ENCODE results near the gene ABI2. TPM values are rescaled to one million over a fixed set of nuclear protein-coding genes. Genes with fewer than 3 reads are reported as not detected.

ABI2 gene
- total RNA-seq, 1 donor from 2014 or later, result 4.7 TPM

GRCh38 chr2:203346612-203347011 lies 18.4 kb downstream of the ABI2 start:
- DNase-seq (ENCODE audit: low read depth) (no peak), FAIRE-seq (no peak)
- H3K36me3 ChIP-seq (ENCODE audit: control insufficient read depth, insufficient read depth, low read length), result no peaks in the 10 kb centered on the region
- H3K27me3 ChIP-seq (ENCODE audit: control insufficient read depth, insufficient read depth, low read length), result no peaks in the 10 kb centered on the region
- TF ChIP-seq, protein P1, sequence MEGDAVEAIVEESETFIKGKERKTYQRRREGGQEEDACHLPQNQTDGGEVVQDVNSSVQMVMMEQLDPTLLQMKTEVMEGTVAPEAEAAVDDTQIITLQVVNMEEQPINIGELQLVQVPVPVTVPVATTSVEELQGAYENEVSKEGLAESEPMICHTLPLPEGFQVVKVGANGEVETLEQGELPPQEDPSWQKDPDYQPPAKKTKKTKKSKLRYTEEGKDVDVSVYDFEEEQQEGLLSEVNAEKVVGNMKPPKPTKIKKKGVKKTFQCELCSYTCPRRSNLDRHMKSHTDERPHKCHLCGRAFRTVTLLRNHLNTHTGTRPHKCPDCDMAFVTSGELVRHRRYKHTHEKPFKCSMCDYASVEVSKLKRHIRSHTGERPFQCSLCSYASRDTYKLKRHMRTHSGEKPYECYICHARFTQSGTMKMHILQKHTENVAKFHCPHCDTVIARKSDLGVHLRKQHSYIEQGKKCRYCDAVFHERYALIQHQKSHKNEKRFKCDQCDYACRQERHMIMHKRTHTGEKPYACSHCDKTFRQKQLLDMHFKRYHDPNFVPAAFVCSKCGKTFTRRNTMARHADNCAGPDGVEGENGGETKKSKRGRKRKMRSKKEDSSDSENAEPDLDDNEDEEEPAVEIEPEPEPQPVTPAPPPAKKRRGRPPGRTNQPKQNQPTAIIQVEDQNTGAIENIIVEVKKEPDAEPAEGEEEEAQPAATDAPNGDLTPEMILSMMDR (IDR thresholded peaks at IDR 0.05; ENCODE audit: insufficient read depth, low read length, severe bottlenecking), result no peak
- no peak overlapping the region for H3K4me3 ChIP-seq (ENCODE audit: low read depth, low read length)

GRCh38 chr2:203347375-203347774 lies 19.2 kb downstream of the ABI2 start:
- Histone ChIP-seq H3K4me3 (ENCODE audit: low read depth, low read length) (no peak overlapping the region), H3K36me3 (ENCODE audit: control insufficient read depth, insufficient read depth, low read length) (no peaks in the 10 kb centered on the region), H3K27me3 (ENCODE audit: control insufficient read depth, insufficient read depth, low read length) (no peaks in the 10 kb centered on the region)
- no peak for FAIRE-seq
- no peak for DNase-seq (ENCODE audit: low read depth)
- TF ChIP-seq, protein P1 (IDR thresholded peaks at IDR 0.05; ENCODE audit: insufficient read depth, low read length, severe bottlenecking), result no peak

DNA sequence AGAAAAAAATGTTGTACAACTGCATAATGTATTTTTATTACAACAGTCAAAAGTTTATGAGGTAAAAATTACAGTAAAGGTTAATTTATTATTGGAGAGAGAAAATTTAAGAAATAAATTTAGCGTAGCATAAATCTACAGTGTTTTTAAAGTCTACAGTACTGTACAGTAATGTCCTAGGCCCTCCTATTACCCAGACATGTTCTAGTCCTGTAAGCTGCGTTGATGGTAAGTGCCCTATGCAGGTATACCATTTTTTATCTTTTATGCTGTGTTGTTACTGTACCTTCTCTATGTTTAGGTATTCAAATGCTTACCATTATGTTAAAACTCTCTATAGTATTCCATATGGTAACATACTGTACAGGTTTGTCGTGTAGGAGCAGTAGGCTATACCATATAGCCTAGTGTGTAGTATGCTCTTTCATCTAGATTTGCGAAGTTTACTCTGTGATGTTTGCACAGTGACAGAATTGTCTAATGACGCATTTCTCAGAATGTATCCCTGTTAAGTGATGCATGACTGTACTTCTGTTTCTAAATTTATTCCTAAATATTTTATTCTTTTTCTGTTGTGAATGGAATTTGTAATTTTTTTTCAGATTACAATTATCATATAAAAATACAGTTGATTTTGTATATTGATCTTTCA lies 24.5 kb downstream of the ABI2 start:
- TF ChIP-seq, protein P1 (IDR thresholded peaks at IDR 0.05; ENCODE audit: insufficient read depth, low read length, severe bottlenecking), result no peak
- FAIRE-seq (no peak), DNase-seq (ENCODE audit: low read depth) (peak; percentile 87)
- H3K4me3 ChIP-seq (ENCODE audit: low read depth, low read length), result no peak overlapping the region
- no peaks in the 10 kb centered on the region for H3K36me3 ChIP-seq (ENCODE audit: control insufficient read depth, insufficient read depth, low read length)
- no peaks in the 10 kb centered on the region for H3K27me3 ChIP-seq (ENCODE audit: control insufficient read depth, insufficient read depth, low read length)

- H3K36me3 ChIP-seq (ENCODE audit: control insufficient read depth, insufficient read depth, low read length), result no peaks in the 10 kb centered on the region
- TF ChIP-seq, protein P1 (IDR thresholded peaks at IDR 0.05; ENCODE audit: insufficient read depth, low read length, severe bottlenecking), result no peak
- DNase-seq (ENCODE audit: low read depth) (no peak), FAIRE-seq (no peak)
- H3K4me3 ChIP-seq (ENCODE audit: low read depth, low read length), result no peak overlapping the region
- H3K27me3 ChIP-seq (ENCODE audit: control insufficient read depth, insufficient read depth, low read length), result no peaks in the 10 kb centered on the region
These were observed 26.8 kb downstream of the ABI2 start for GRCh38 chr2:203354966-203355365.

DNA sequence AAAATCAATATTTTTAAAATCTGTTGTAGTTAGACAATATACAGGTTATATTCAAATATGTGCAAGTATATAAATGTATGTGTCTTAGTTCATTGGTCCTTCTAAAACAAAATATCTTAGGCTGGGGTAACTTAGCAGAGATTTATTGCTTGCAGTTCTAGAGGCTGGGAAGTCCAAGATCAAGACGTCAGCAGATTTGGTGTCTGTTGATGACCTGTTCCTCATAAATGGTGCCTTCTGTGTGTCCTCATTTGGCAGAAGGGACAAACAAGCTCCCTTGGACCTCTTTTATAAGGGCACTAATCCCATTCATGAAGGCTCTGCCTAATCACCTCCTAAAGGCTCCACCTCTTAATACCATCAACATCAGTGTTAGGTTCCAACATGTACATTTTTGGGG lies 31.3 kb downstream of the ABI2 start:
- FAIRE-seq, result no peak
- Histone ChIP-seq H3K36me3 (ENCODE audit: control insufficient read depth, insufficient read depth, low read length) (no peaks in the 10 kb centered on the region), H3K4me3 (ENCODE audit: low read depth, low read length) (no peak overlapping the region), H3K27me3 (ENCODE audit: control insufficient read depth, insufficient read depth, low read length) (no peaks in the 10 kb centered on the region)
- TF ChIP-seq, protein P1 (IDR thresholded peaks at IDR 0.05; ENCODE audit: insufficient read depth, low read length, severe bottlenecking), result no peak
- DNase-seq (ENCODE audit: low read depth), result no peak
